Activated T-helper 1 cell treated with anti-CD3 and anti-CD28 coated beads, Interleukin-12 subunit alpha, Interleukin-12 subunit beta, Interleukin-2, Interleukin-4 antibody, amounts not matched to agents 30 ng/mL and 10 ng/mL and 1 ng/mL, durations not matched to agents 14 hours and 24 hours and 36 hours (primary cell): ENCODE measurements around the gene CYBRD1. TPM values are rescaled to one million over a fixed set of nuclear protein-coding genes. Genes with fewer than 3 reads are reported as not detected.
"Not testable (repeated sequence)": the region's sequence is repeated elsewhere in the genome, so short reads cannot be mapped to it uniquely, and the experiment has no call there.

Source experiments
- DNase-seq: peaks from one replicate; pipeline ENCODE4 v3.0.0; 2021; ENCODE audit warnings: low spot score
- H3K27ac Mint-ChIP-seq: one replicate; pipeline ENCODE4 v1.8.0; 2021; ENCODE audit warnings: mild to moderate bottlenecking, mixed read lengths
- H3K27me3 Mint-ChIP-seq: one replicate; pipeline ENCODE4 v1.8.0; 2022; ENCODE audit warnings: mild to moderate bottlenecking, moderate library complexity, mixed read lengths; ENCODE audit not compliant: insufficient read depth
- H3K36me3 Mint-ChIP-seq: one replicate; pipeline ENCODE4 v1.8.0; 2021; ENCODE audit warnings: low read depth, mixed read lengths
- H3K4me1 Mint-ChIP-seq: one replicate; pipeline ENCODE4 v1.8.0; 2021; ENCODE audit warnings: low read depth, mixed read lengths
- H3K4me3 Mint-ChIP-seq: one replicate; pipeline ENCODE4 v1.8.0; 2021; ENCODE audit warnings: mild to moderate bottlenecking, moderate library complexity, mixed read lengths
- H3K9me3 Mint-ChIP-seq: one replicate; pipeline ENCODE4 v1.8.0; 2021; ENCODE audit warnings: mixed read lengths
- intact Hi-C: fragments of 100-400 bp; cut with micrococcal nuclease; formaldehyde crosslinking; loops from one replicate; pipeline ENCODE4 v1.15.1; 2024
- total RNA-seq: library from RNA; stranded (reverse); gene quantifications from 2 replicates; pipeline ENCODE4 v1.2.3, GENCODE V29; 2022

The CYBRD1 gene
- total RNA-seq, 1 donor from 2014 or later: 4.1 TPM

- DNase-seq: peak; percentile 1
- Mint-ChIP-seq H3K4me1 (peaks cover 6% of the 10 kb centered on the region), H3K4me3 (peak overlapping the region; percentile 86), H3K27me3 (peaks cover 44% of the 10 kb centered on the region), H3K27ac (no peak overlapping the region), H3K9me3 (no peaks in the 10 kb centered on the region), H3K36me3 (no peaks in the 10 kb centered on the region)
- intact Hi-C loops: loop anchor here (5.0 kb wide), 1 partner anchor 360 kb away; the partner anchor contains the start of gene TLK1
Observed at GRCh38 chr2:171522788-171523087, 464 bp downstream of the CYBRD1 start.

- Mint-ChIP-seq H3K4me3 (peak overlapping the region; percentile 75), H3K27ac (no peak overlapping the region), H3K36me3 (no peaks in the 10 kb centered on the region), H3K4me1 (peaks cover 6% of the 10 kb centered on the region), H3K9me3 (no peaks in the 10 kb centered on the region), H3K27me3 (peaks cover 45% of the 10 kb centered on the region)
- DNase-seq: peak; percentile 3
- intact Hi-C loops: loop anchor here (5.0 kb wide), 1 partner anchor 361 kb away; the partner anchor contains the start of gene TLK1
Observed at GRCh38 chr2:171523088-171524017, 1.1 kb downstream of the CYBRD1 start.

DNA sequence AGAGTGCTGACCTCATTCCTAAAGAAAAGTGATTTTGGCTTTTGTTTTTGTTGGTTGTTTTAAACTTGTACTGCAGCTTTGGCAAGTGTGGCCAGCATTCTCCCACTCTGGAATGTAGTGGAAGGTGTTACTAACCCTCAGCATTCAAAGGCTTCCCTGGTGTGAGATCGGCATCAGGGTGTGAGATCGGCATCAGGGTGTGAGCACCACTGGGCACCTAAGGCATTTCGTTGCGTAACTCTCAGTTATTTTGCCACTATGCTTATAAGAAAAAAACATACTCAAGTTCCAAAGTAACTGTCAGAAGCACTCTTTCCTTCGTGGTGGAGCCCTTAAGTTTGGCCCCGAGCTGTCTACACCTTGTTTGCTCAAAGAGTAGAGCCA, 1.7 kb downstream of the CYBRD1 start:
- intact Hi-C loops: loop anchor here (5.0 kb wide), 1 partner anchor 362 kb away; the partner anchor contains the start of gene TLK1
- no peaks in the 10 kb centered on the region for H3K9me3 Mint-ChIP-seq

GRCh38 chr2:171529914-171530313, 7.6 kb downstream of the CYBRD1 start:
- no peaks in the 10 kb centered on the region for H3K4me1 Mint-ChIP-seq
- H3K4me3 Mint-ChIP-seq: no peak overlapping the region
- no peak for DNase-seq
- H3K27ac Mint-ChIP-seq: no peak overlapping the region
- H3K27me3 Mint-ChIP-seq: peaks cover 30% of the 10 kb centered on the region
- H3K36me3 Mint-ChIP-seq: no peaks in the 10 kb centered on the region
- peaks cover 5% of the 10 kb centered on the region for H3K9me3 Mint-ChIP-seq
- intact Hi-C loops: no loop called here

More for the DNA sequence above, 1.7 kb downstream of the CYBRD1 start:
- peaks cover 6% of the 10 kb centered on the region for H3K4me1 Mint-ChIP-seq
- no peak overlapping the region for H3K27ac Mint-ChIP-seq
- peak overlapping the region; percentile 75 for H3K4me3 Mint-ChIP-seq
- no peak for DNase-seq
- no peaks in the 10 kb centered on the region for H3K36me3 Mint-ChIP-seq
- peaks cover 44% of the 10 kb centered on the region for H3K27me3 Mint-ChIP-seq

DNA sequence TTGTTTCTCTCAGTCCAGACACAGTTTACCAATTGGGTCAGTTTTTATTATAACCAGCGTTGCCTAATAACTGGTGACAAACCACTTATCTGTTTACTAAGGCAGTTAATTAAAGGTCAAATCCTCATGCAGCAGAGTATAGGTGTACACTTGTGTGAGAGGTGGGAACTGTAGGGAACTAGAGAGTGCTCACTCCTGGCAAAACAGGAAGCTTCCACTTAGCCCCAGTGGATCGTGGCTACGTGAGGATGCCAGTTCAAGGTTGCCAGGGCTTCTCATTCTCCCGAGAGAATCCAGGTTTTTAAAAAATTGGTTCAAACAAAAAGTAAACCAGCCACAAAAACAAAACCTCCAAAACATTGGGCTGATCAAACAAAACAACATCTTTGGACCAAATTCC, 8.1 kb downstream of the CYBRD1 start:
- Mint-ChIP-seq H3K9me3 (peaks cover 5% of the 10 kb centered on the region), H3K36me3 (no peaks in the 10 kb centered on the region), H3K4me3 (no peak overlapping the region)

GRCh38 chr2:171530859-171531258, 8.6 kb downstream of the CYBRD1 start:
- intact Hi-C loops, DNase-seq, H3K27ac Mint-ChIP-seq, H3K4me1 Mint-ChIP-seq, H3K9me3 Mint-ChIP-seq, H3K4me3 Mint-ChIP-seq, H3K36me3 Mint-ChIP-seq: not testable (repeated sequence)
- H3K27me3 Mint-ChIP-seq: peaks cover 28% of the 10 kb centered on the region

More for the DNA sequence above, 8.1 kb downstream of the CYBRD1 start:
- no peak overlapping the region for H3K27ac Mint-ChIP-seq
- no peaks in the 10 kb centered on the region for H3K4me1 Mint-ChIP-seq
- intact Hi-C loops: no loop called here
- peaks cover 29% of the 10 kb centered on the region for H3K27me3 Mint-ChIP-seq
- no peak for DNase-seq

DNA sequence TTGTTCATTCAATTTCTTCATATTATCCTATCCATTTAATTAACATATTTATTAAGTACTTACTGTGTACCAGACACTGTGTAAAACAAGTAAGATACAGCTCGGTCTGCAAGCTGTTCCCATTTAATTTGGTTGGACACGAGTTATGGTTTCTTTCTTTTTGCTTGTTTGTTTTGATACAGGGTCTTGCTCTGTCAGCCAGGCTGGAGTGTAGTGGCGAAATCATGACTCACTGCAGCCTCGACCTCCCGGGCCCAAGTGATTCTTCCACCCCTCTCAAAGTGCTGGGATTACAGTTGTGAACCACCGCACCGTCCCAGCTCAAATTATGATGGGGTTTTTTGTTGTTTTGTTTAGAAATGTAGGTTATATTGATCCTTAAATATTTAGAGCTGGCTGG, 9.0 kb downstream of the CYBRD1 start:
- peaks cover 5% of the 10 kb centered on the region for H3K9me3 Mint-ChIP-seq
- H3K27me3 Mint-ChIP-seq: peaks cover 28% of the 10 kb centered on the region
- H3K36me3 Mint-ChIP-seq: no peaks in the 10 kb centered on the region
- H3K4me1 Mint-ChIP-seq: no peaks in the 10 kb centered on the region
- no peak for DNase-seq
- H3K4me3 Mint-ChIP-seq: no peak overlapping the region
- H3K27ac Mint-ChIP-seq: no peak overlapping the region
- intact Hi-C loops: no loop called here

- Mint-ChIP-seq H3K27me3 (peaks cover 28% of the 10 kb centered on the region), H3K4me3 (no peak overlapping the region), H3K4me1 (no peaks in the 10 kb centered on the region), H3K36me3 (no peaks in the 10 kb centered on the region), H3K27ac (no peak overlapping the region), H3K9me3 (peaks cover 5% of the 10 kb centered on the region)
- intact Hi-C loops: no loop called here
- no peak for DNase-seq
Observed at GRCh38 chr2:171531836-171532450, 9.7 kb downstream of the CYBRD1 start.

DNA sequence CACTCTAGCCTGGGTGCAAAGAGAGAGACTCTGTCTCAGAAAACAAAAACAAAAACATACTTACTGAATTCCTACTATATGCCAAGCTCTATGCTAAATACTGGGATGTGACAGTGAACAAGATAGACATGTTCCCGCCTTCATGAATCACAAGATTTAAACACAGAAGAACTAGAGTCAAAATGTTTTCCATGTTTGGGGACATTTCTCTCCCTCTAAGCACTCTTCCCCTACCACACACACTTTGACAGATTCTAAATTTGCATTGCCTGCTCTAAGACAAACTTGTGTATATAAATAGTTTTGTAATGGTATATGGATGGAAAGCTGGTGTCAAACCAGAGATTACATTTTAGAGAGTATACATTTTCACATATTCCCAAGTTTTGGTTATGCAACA, 11.1 kb downstream of the CYBRD1 start:
- Mint-ChIP-seq H3K9me3 (peaks cover 5% of the 10 kb centered on the region), H3K27ac (no peak overlapping the region)

DNA sequence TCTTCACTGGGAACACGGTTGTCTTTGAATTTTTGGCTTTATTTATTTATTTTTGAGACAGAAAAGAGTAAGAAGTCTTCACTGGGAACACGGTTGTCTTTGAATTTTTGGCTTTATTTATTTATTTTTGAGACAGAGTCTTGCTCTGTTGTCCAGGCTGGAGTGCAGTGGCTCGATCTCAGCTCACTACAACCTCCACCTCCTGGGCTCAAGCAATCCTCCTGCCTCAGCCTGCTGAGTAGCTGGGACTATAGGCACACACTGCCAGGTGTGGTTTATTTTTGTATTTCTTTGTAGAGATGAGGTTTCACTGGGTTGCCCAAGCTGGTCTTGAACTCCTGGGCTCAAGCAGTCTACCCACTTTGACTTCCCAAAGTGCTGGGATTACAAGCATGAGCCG, 13.3 kb downstream of the CYBRD1 start:
- H3K9me3 Mint-ChIP-seq, DNase-seq, intact Hi-C loops, H3K27ac Mint-ChIP-seq, H3K36me3 Mint-ChIP-seq, H3K4me3 Mint-ChIP-seq, H3K4me1 Mint-ChIP-seq: not testable (repeated sequence)
- H3K27me3 Mint-ChIP-seq: peaks cover 25% of the 10 kb centered on the region

More for the DNA sequence above, 11.1 kb downstream of the CYBRD1 start:
- Mint-ChIP-seq H3K27me3 (peaks cover 28% of the 10 kb centered on the region), H3K4me3 (no peak overlapping the region), H3K4me1 (no peaks in the 10 kb centered on the region), H3K36me3 (no peaks in the 10 kb centered on the region)
- intact Hi-C loops: no loop called here
- DNase-seq: no peak

- peaks cover 4% of the 10 kb centered on the region for H3K27me3 Mint-ChIP-seq
- no peak for DNase-seq
- H3K27ac Mint-ChIP-seq: no peak overlapping the region
- H3K4me3 Mint-ChIP-seq: no peak overlapping the region
- intact Hi-C loops: no loop called here
- H3K9me3 Mint-ChIP-seq: no peaks in the 10 kb centered on the region
- H3K4me1 Mint-ChIP-seq: no peaks in the 10 kb centered on the region
- H3K36me3 Mint-ChIP-seq: no peaks in the 10 kb centered on the region
Observed at GRCh38 chr2:171540437-171540836, 18.2 kb downstream of the CYBRD1 start.

- Mint-ChIP-seq H3K9me3 (no peaks in the 10 kb centered on the region), H3K36me3 (no peaks in the 10 kb centered on the region), H3K27ac (no peak overlapping the region), H3K27me3 (peaks cover 4% of the 10 kb centered on the region), H3K4me3 (no peak overlapping the region), H3K4me1 (no peaks in the 10 kb centered on the region)
- no peak for DNase-seq
- intact Hi-C loops: no loop called here
Observed at GRCh38 chr2:171541202-171541887, 19.1 kb downstream of the CYBRD1 start.

GRCh38 chr2:171545086-171545485, 22.8 kb downstream of the CYBRD1 start:
- no peak for DNase-seq
- intact Hi-C loops: no loop called here
- Mint-ChIP-seq H3K36me3 (no peaks in the 10 kb centered on the region), H3K27ac (no peak overlapping the region), H3K4me3 (no peak overlapping the region), H3K4me1 (no peaks in the 10 kb centered on the region), H3K9me3 (no peaks in the 10 kb centered on the region), H3K27me3 (peaks cover 5% of the 10 kb centered on the region)
